ENCODE measurements around the gene ZBTB9.

DNA sequence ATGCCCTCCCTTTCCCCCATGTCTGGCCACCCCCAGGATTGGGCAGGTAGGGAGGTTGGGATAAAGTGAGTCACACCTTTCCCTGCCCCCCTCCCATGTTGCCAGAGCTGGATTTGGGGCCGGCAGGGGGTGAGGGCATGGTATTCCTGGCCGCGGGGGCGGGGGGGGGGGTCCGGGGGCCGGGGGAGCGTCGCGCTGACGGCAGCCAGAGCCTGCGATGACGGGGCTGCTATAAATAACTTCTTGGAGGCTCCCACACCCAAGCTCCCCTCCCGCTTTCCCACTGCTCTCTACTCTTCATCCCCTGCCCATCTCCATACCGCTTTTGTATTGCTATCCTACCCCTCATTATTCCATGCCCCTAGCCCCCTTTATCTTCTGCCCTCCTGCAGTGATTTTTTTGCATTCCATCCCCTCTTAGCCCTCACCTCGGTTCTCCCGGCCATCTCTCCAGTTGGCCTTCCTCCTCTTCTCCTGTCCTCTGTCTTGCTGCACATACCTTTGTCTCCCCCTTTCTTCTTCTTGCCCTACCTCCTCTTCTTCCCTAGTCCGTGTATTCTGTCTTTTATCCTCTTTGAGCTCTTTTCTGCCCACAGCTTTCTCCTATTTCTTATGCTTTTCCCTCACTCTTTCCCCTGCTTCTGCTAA is 20.7 kb upstream of the ZBTB9 start:
- TF ChIP-seq, protein P1, sequence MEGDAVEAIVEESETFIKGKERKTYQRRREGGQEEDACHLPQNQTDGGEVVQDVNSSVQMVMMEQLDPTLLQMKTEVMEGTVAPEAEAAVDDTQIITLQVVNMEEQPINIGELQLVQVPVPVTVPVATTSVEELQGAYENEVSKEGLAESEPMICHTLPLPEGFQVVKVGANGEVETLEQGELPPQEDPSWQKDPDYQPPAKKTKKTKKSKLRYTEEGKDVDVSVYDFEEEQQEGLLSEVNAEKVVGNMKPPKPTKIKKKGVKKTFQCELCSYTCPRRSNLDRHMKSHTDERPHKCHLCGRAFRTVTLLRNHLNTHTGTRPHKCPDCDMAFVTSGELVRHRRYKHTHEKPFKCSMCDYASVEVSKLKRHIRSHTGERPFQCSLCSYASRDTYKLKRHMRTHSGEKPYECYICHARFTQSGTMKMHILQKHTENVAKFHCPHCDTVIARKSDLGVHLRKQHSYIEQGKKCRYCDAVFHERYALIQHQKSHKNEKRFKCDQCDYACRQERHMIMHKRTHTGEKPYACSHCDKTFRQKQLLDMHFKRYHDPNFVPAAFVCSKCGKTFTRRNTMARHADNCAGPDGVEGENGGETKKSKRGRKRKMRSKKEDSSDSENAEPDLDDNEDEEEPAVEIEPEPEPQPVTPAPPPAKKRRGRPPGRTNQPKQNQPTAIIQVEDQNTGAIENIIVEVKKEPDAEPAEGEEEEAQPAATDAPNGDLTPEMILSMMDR (conservative IDR thresholded peaks at IDR 0.05; ENCODE audit: low read length), result no peak
- TF ChIP-seq EZH2phosphoT487 (IDR thresholded peaks at IDR 0.05; ENCODE audit: borderline replicate concordance), result no peak
